ENCODE measurements around the gene TRAF3IP1. TPM values are rescaled to one million over a fixed set of nuclear protein-coding genes. Genes with fewer than 3 reads are reported as not detected.

Gene TRAF3IP1
- polyA plus RNA-seq, 1 donor from 2014 or later: 6.6 TPM

DNA sequence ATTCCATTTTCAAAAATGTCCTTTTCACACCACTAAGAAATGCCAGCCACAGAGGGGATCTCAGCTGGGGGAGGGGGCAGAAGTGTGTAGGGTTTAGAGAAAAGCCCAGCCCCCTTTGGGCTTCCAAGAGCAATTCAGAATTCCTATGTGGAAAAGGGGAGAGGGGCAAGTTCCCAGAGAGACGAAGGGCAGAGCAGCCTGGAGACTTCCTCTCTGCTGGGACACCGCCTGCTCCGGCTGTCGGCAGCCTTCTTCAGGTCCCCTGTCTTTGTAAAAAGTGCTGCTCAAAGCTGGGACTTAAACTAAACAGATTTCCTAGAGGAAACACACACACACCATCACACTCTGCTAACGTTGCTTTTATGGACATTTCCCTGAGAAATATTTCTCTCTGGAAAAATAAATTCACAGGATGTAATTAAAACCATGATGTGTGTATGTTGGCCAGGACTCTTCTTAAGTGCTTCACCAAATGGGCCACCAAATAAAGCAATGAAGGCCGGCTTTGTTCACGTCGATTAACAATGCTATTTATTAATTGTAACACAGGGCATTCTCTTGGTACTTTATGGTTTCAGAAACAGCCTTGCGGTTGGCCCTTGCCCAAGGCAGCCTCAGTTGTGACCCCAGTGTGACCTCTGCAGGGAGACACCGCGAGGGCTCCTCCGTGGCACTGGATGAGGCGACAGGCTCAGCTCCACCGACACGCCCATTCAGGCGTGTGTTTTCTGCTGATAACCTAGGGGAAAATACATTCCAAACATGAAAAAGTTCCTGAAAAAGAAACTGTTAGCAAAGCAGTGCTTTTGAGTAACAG lies 100.8 kb downstream of the TRAF3IP1 start:
- Mint-ChIP-seq H3K27ac (peak overlapping the region in 1 of 3 donors; percentile 58), H3K36me3 (peaks cover 5% of the 10 kb centered on the region), H3K4me3 (peak overlapping the region in 2 of 4 donors; percentile 27 to 50), H3K4me1 (peaks cover 1 to 3% (median 3%) of the 10 kb centered on the region in 3 donors), H3K27me3 (no peaks in the 10 kb centered on the region), H3K9me3 (peaks cover 2 to 7% (median 3%) of the 10 kb centered on the region in 3 donors)

- Mint-ChIP-seq H3K9me3 (peaks cover 0 to 2% (median 1%) of the 10 kb centered on the region in 3 donors), H3K4me3 (peak overlapping the region in 1 of 4 donors; percentile 39), H3K27ac (peak overlapping the region in 2 of 3 donors; percentile 58 to 86), H3K27me3 (no peaks in the 10 kb centered on the region), H3K36me3 (peaks cover 2% of the 10 kb centered on the region), H3K4me1 (peaks cover 5% of the 10 kb centered on the region in 3 donors)
Observed at GRCh38 chr2:238421695-238422035, 101.3 kb downstream of the TRAF3IP1 start.

DNA sequence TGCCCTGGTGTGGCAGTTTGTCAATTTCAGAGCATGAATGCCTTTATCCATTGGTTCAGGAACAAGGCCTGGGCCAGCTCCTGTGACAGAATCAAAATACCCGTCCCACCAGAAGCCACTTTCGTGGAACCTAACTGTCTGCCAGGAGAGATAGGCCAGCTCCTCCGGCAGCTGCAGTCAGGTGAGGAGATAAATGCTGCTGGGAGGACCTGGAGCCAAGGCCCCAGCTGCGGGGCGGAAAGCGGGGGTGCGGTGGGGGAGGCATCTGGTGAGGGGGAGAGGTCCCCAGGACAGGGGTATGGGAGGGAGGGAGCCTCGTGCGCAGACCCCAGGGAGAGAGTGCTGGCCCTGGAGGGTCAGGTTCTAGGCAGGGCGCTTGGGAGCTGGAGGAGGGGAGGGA lies 102.0 kb downstream of the TRAF3IP1 start:
- H3K27ac Mint-ChIP-seq: peak overlapping the region in 1 of 3 donors; percentile 86
- no peaks in the 10 kb centered on the region for H3K36me3 Mint-ChIP-seq
- peaks cover 0 to 1% (median 0%) of the 10 kb centered on the region in 3 donors for H3K9me3 Mint-ChIP-seq
- peaks cover 5 to 6% (median 5%) of the 10 kb centered on the region in 3 donors for H3K4me1 Mint-ChIP-seq
- H3K27me3 Mint-ChIP-seq: no peaks in the 10 kb centered on the region
- H3K4me3 Mint-ChIP-seq: no peak overlapping the region

DNA sequence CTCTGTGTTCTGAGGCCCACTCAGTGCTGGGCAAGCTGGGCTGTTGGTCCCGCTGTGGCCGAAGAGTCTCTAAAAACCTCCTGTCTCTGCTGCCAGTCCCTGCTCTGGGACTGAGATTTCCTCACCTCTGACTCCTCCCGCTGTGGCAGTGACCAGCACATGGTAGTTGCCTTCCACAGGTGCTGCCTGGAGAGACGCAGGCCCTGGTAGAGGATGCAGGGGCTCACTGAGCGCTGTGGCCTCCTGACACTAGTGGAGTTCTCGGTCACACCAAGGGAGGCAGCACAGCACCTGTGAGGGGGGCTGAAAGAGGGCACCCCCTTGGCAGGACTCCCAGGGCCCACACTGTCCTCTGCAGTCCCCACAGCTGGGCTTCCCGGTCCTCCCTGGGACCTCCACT lies 102.6 kb downstream of the TRAF3IP1 start:
- no peak overlapping the region for H3K27ac Mint-ChIP-seq
- peaks cover 10 to 13% (median 11%) of the 10 kb centered on the region in 3 donors for H3K4me1 Mint-ChIP-seq

DNA sequence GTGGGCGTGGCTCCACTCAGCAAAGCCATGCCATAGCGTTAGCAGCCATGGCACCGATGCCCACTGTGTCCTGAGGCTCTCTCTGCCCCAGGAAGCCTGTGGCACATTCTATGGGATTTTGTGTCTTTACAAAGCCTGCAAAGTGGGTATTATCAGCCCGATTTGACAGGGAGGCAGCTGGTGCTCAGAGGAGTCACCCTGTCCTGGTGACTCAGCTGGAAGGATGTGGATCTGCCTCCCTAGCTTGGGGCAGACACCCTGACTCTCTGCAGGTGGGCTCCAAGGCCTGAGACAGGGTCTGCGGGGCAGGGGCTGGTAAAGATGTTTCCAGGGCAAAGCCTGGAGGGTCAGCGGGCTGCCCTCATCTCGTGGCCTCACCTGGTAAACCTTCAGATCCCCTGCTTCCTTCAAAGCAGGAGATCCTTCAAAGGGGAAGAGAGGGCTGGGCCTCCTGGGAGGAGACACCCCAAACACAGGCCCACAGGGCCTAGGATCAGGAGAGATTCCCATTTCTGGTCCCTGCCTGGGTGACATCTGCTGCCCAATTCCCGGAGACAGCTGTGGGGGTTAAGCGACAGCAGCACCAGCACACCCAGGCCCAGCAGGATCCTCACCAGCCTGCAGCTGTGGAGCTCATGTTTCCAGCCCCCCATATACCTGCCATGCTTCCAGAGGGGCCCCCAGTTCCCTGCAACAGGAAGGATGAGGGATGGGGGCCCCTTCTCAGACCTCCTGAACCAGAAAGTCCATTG lies 103.4 kb downstream of the TRAF3IP1 start:
- Mint-ChIP-seq H3K4me1 (peaks cover 13 to 15% (median 14%) of the 10 kb centered on the region in 3 donors), H3K27me3 (no peaks in the 10 kb centered on the region), H3K27ac (no peak overlapping the region), H3K36me3 (no peaks in the 10 kb centered on the region), H3K9me3 (peaks cover 0 to 1% (median 0%) of the 10 kb centered on the region in 3 donors), H3K4me3 (peak overlapping the region in 1 of 4 donors; percentile 76)

More for the DNA sequence above, 102.6 kb downstream of the TRAF3IP1 start:
- H3K9me3 Mint-ChIP-seq: peaks cover 0 to 1% (median 0%) of the 10 kb centered on the region in 3 donors
- H3K36me3 Mint-ChIP-seq: no peaks in the 10 kb centered on the region
- H3K4me3 Mint-ChIP-seq: no peak overlapping the region
- no peaks in the 10 kb centered on the region for H3K27me3 Mint-ChIP-seq

GRCh38 chr2:238424313-238424700 lies 104.0 kb downstream of the TRAF3IP1 start:
- Mint-ChIP-seq H3K27me3 (no peaks in the 10 kb centered on the region), H3K4me1 (peaks cover 15 to 18% (median 17%) of the 10 kb centered on the region in 3 donors), H3K4me3 (peak overlapping the region in 3 of 4 donors; percentile 74 to 86 (median 76)), H3K9me3 (no peaks in the 10 kb centered on the region), H3K36me3 (no peaks in the 10 kb centered on the region), H3K27ac (no peak overlapping the region)

DNA sequence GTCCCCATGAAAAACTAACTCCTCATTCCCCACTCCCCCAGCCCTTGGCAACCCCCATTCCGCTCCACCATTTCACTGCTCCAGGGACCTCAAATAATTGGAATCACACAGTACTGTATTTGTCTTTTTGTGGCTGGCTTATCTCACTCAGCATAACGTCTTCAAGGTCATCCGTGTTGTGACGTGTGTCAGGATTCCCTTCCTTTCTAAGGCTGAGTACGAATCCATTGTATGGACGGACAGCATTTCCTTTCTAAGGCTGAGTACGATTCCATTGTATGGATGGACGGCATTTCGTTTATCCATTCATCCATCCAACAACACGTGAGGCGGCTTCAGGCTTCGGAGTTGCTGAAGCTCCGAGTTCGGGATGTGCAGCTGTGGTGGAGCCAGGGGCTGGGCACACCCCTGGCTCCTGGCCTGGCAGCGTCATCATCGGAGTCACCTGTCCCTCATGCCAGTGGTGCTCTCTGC lies 105.2 kb downstream of the TRAF3IP1 start:
- Mint-ChIP-seq H3K27me3 (no peaks in the 10 kb centered on the region), H3K4me1 (peaks cover 24 to 26% (median 24%) of the 10 kb centered on the region in 3 donors), H3K27ac (peak overlapping the region in 2 of 3 donors; percentile 1 to 83), H3K4me3 (peak overlapping the region in 3 of 4 donors; percentile 29 to 93 (median 59)), H3K36me3 (peaks cover 7% of the 10 kb centered on the region), H3K9me3 (peaks cover 0 to 3% (median 0%) of the 10 kb centered on the region in 3 donors)

DNA sequence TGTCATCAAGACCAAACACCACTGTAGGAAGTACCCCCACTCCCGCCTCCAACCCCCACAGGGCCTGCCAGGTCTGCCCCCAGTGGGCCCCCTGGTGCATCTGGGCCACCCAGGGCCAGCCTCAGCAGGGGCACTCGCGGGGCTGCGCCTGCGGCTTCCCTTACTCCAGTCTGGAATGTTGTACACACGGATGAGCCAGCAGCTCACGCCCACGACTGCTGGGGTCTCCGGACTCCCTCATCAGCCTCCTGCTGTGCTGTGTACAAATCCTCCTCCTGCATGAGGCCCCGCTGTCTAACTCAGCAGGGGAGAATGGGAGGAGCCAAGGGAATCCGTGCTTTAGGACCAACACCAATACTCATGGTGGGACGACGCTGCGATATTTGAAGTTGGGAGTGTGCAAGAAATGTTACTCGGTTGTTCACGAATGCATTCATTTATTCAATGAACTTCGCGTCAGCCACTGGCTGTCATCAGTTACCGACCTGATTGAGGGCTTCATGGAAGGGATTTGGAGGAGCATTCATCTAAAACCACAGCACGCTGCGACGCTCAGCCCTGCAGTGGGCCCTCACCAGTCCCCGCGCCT lies 105.8 kb downstream of the TRAF3IP1 start:
- Mint-ChIP-seq H3K27ac (peak overlapping the region; percentile 66 to 90 (median 83)), H3K9me3 (peaks cover 0 to 4% (median 0%) of the 10 kb centered on the region in 3 donors), H3K36me3 (peaks cover 9% of the 10 kb centered on the region), H3K4me1 (peaks cover 25 to 27% (median 26%) of the 10 kb centered on the region in 3 donors), H3K4me3 (peak overlapping the region; percentile 89 to 96 (median 94)), H3K27me3 (no peaks in the 10 kb centered on the region)

DNA sequence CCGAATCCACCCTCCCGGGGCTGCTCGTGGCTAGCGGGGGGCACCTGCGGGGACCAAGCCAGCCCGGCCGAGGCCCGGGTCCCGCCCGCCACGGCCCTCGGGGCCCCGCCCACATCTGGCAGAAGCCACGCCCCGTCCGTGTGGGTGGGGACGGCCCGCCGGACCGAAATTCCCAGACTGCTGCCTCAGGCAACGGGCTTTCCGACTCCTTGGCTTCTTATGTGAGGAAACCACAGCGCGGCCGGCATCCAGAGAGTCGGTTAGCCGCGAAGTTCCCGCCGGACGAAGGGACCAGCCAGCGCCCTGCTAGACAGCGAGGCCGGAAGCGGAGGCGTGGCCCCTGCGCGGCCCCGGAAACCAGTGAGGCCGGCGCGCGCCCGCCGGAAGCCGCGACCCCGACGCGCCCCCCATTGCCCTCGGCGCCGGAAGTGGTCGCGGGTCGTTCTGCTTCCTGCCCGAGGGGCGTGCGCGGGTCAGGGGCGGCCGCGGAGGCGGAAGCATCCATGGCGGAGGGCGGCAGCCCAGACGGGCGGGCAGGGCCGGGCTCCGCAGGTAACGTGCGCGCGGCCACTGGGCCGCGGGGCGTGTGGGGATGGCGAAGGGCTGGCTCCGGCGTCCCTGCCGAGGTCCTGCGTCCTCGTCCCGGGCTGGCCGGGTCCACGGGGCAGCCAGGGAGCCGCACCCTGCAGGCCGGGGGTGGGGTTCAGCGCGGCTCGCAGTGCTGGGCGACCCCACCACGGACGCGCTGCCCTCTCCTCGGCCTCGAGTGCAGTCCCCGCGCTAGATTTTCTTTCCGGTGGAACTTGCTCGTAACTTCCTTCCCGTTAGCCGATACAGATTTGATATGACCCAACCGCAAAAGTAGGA lies 106.5 kb downstream of the TRAF3IP1 start, which contains the start of gene ASB1:
ASB1 (plus strand) TSS at position 360 of the 867 bp plus-strand sequence; CDS start at position 504, 144 bp downstream.
- H3K27me3 Mint-ChIP-seq: no peaks in the 10 kb centered on the region

DNA sequence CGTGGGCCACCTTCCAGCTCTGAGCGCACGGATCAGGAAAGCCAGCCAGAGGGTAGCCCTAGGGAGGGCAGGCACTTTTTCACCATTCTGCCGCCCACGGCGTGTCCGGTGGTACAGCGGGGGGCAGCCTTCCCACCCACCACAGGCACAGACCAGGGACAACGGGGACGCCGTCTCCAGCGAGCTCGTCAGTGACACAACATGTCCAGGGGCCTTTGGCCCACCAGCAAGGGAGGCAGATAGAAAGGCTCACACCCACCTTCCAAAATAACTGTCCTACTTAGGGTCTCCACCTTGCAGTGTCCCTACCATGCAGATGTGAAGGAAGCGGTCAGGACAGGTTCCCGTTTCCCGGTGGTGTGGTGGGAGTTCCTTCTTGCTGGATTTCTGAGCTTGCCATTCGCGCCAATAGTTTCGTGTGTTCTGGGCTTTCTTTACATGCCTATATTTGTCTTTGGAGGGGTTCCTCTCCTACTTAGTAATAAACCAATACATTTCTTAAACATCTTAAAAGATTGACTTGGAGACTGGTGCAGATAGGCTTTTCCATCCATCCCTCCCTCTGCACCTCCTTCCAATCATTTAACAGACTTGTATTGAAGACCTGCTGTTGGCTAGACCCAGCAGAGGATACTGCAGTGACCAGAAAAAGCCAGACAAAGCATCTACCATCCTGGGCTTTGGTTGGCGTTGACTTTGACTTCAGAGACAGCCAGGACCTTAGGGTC lies 107.3 kb downstream of the TRAF3IP1 start:
- Mint-ChIP-seq H3K27me3 (no peaks in the 10 kb centered on the region), H3K27ac (peak overlapping the region; percentile 82 to 94 (median 86)), H3K36me3 (peaks cover 11% of the 10 kb centered on the region), H3K9me3 (peaks cover 0 to 4% (median 0%) of the 10 kb centered on the region in 3 donors), H3K4me1 (peaks cover 27 to 31% (median 30%) of the 10 kb centered on the region in 3 donors), H3K4me3 (peak overlapping the region; percentile 89 to 95 (median 94))

More for the DNA sequence above, 106.5 kb downstream of the TRAF3IP1 start, which contains the start of gene ASB1:
- peaks cover 0 to 4% (median 0%) of the 10 kb centered on the region in 3 donors for H3K9me3 Mint-ChIP-seq
- peak within 1 kb of the TSS; percentile 82 to 94 (median 90) for H3K27ac Mint-ChIP-seq
- peak within 1 kb of the TSS; percentile 89 to 96 (median 94) for H3K4me3 Mint-ChIP-seq
- peaks cover 11% of the 10 kb centered on the region for H3K36me3 Mint-ChIP-seq
- peaks cover 25 to 31% (median 30%) of the 10 kb centered on the region in 3 donors for H3K4me1 Mint-ChIP-seq

DNA sequence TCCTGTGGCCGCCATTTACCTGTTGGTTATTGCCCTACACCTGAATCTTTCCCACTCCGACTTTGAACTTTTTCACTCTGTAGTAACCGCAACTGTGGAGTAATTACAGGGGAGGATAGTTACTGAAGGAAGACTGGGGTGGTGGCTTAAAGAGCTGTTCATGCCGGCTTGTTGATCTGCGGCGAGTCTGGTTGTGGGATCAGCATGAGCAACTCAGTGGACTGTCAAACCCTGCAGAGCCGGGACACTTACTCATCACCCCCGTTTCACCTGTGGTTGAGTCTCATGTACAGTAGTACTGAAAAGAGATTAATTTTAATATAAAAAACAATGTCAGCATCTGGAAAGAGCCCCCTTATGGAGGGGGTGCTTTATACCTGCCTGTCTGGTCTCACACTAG lies 108.5 kb downstream of the TRAF3IP1 start:
- H3K4me1 Mint-ChIP-seq: peaks cover 27 to 32% (median 31%) of the 10 kb centered on the region in 3 donors
- peak overlapping the region in 1 of 3 donors; percentile 55 for H3K27ac Mint-ChIP-seq
- H3K27me3 Mint-ChIP-seq: no peaks in the 10 kb centered on the region

GRCh38 chr2:238430781-238431180 lies 110.5 kb downstream of the TRAF3IP1 start:
- no peaks in the 10 kb centered on the region for H3K27me3 Mint-ChIP-seq
- H3K4me3 Mint-ChIP-seq: peak overlapping the region in 1 of 4 donors; percentile 59
- peaks cover 30 to 36% (median 32%) of the 10 kb centered on the region in 3 donors for H3K4me1 Mint-ChIP-seq
- peaks cover 0 to 4% (median 0%) of the 10 kb centered on the region in 3 donors for H3K9me3 Mint-ChIP-seq
- H3K36me3 Mint-ChIP-seq: peaks cover 15% of the 10 kb centered on the region
- H3K27ac Mint-ChIP-seq: peak overlapping the region in 2 of 3 donors; percentile 7 to 52

More for the DNA sequence above, 108.5 kb downstream of the TRAF3IP1 start:
- Mint-ChIP-seq H3K9me3 (peaks cover 0 to 4% (median 0%) of the 10 kb centered on the region in 3 donors), H3K36me3 (peaks cover 13% of the 10 kb centered on the region), H3K4me3 (peak overlapping the region in 3 of 4 donors; percentile 8 to 93 (median 71))

DNA sequence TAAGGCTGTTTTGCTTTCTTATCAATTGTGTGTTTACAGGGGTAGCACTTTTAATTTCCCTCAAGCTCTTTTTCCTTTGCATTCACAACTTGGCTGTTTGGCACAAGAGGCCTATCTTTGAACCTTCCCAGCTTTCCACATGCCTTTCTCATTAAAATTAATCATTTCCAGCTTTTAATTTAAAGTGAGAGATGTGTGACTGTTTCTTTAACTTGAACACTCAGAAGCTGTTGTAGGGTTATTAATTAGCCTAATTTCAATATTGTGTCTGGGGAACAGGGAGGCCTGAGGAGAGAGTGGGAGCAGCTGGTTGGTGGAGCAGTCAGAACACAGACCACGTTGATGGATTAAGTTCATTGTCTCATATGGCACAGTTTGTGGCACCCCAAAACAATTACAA lies 111.1 kb downstream of the TRAF3IP1 start:
- Mint-ChIP-seq H3K27ac (peak overlapping the region in 2 of 3 donors; percentile 0 to 90), H3K4me1 (peaks cover 29 to 36% (median 30%) of the 10 kb centered on the region in 3 donors), H3K27me3 (no peaks in the 10 kb centered on the region), H3K9me3 (peaks cover 0 to 4% (median 0%) of the 10 kb centered on the region in 3 donors), H3K4me3 (peak overlapping the region in 2 of 4 donors; percentile 0 to 8), H3K36me3 (peaks cover 15% of the 10 kb centered on the region)
